ENCODE measurements around the gene OTUD5.
"Not testable (repeated sequence)": the region's sequence is repeated elsewhere in the genome, so short reads cannot be mapped to it uniquely, and the experiment has no call there.

The OTUD5 gene

GRCh38 chrX:48957477-48957826, at the start of gene OTUD5:
Gene OTUD5, minus strand, starts transcription at chrX:48957607. Its CDS starts 37 bp downstream, at chrX:48957570.
- DNase-seq (ENCODE audit: low read depth) = peak; percentile 68

GRCh38 chrX:49003696-49004095, 46.3 kb upstream of the OTUD5 start:
- DNase-seq (ENCODE audit: low read depth) = no peak

GRCh38 chrX:49002091-49002935, 44.9 kb upstream of the OTUD5 start, which contains the start of gene GRIPAP1:
Gene GRIPAP1, minus strand, starts transcription at chrX:49002264. Its CDS starts 35 bp downstream, at chrX:49002229.
- DNase-seq (ENCODE audit: low read depth) = peak; percentile 71

GRCh38 chrX:49001521-49002090, 44.2 kb upstream of the OTUD5 start:
- peak; percentile 65 for DNase-seq (ENCODE audit: low read depth)

- no peak for DNase-seq (ENCODE audit: low read depth)
These were observed 43.2 kb upstream of the OTUD5 start for GRCh38 chrX:49000636-49001035.

GRCh38 chrX:48999030-48999429, 41.6 kb upstream of the OTUD5 start:
- DNase-seq (ENCODE audit: low read depth) = no peak

GRCh38 chrX:48998391-48998790, 41.0 kb upstream of the OTUD5 start:
- no peak for DNase-seq (ENCODE audit: low read depth)

- no peak for DNase-seq (ENCODE audit: low read depth)
These were observed 40.5 kb upstream of the OTUD5 start for GRCh38 chrX:48997865-48998264.

- DNase-seq (ENCODE audit: low read depth) = no peak
These were observed 40.0 kb upstream of the OTUD5 start for GRCh38 chrX:48997455-48997854.

- DNase-seq (ENCODE audit: low read depth) = no peak
These were observed 39.6 kb upstream of the OTUD5 start for GRCh38 chrX:48996969-48997368.

- DNase-seq (ENCODE audit: low read depth) = no peak
These were observed 34.9 kb upstream of the OTUD5 start for GRCh38 chrX:48992341-48992740.

- DNase-seq (ENCODE audit: low read depth) = no peak
These were observed 32.1 kb upstream of the OTUD5 start for GRCh38 chrX:48989483-48989882.

GRCh38 chrX:48983896-48984295, 26.5 kb upstream of the OTUD5 start:
- DNase-seq (ENCODE audit: low read depth) = no peak

GRCh38 chrX:48983081-48983480, 25.7 kb upstream of the OTUD5 start:
- DNase-seq (ENCODE audit: low read depth) = no peak

- DNase-seq (ENCODE audit: low read depth) = no peak
These were observed 23.8 kb upstream of the OTUD5 start for GRCh38 chrX:48981178-48981577.

- DNase-seq (ENCODE audit: low read depth) = not testable (repeated sequence)
These were observed 22.9 kb upstream of the OTUD5 start for GRCh38 chrX:48980341-48980740.

- no peak for DNase-seq (ENCODE audit: low read depth)
These were observed 20.8 kb upstream of the OTUD5 start for GRCh38 chrX:48978226-48978625.

- DNase-seq (ENCODE audit: low read depth) = no peak
These were observed 18.7 kb upstream of the OTUD5 start for GRCh38 chrX:48976086-48976485.

- DNase-seq (ENCODE audit: low read depth) = no peak
These were observed 18.1 kb upstream of the OTUD5 start for GRCh38 chrX:48975541-48975940.

- no peak for DNase-seq (ENCODE audit: low read depth)
These were observed 17.6 kb upstream of the OTUD5 start for GRCh38 chrX:48975041-48975440.

GRCh38 chrX:48974574-48974973, 17.2 kb upstream of the OTUD5 start:
- no peak for DNase-seq (ENCODE audit: low read depth)

GRCh38 chrX:48974033-48974432, 16.6 kb upstream of the OTUD5 start:
- no peak for DNase-seq (ENCODE audit: low read depth)
